Measurements from ENCODE around the gene GTPBP3.
"Not testable (repeated sequence)": the region's sequence is repeated elsewhere in the genome, so short reads cannot be mapped to it uniquely, and the experiment has no call there.

The GTPBP3 gene

DNA sequence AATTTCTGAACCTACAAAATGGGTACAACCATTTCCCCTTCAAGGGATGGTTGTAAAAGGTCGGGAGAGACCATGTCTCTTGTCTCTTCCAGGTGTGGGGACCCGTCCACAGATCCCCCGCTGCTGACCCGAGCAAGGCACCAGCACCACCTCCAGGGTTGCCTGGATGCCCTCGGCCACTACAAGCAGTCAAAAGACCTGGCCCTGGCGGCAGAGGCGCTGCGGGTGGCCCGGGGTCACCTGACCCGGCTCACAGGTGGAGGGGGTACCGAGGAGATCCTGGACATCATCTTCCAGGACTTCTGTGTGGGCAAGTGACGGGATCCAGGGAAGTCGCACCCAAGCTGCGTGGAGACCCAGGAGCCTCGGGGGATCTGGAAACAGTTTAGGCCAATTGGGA, 4.0 kb downstream of the GTPBP3 start:
- DNase-seq (ENCODE audit: low read depth in 2 of 2) = no peak

DNA sequence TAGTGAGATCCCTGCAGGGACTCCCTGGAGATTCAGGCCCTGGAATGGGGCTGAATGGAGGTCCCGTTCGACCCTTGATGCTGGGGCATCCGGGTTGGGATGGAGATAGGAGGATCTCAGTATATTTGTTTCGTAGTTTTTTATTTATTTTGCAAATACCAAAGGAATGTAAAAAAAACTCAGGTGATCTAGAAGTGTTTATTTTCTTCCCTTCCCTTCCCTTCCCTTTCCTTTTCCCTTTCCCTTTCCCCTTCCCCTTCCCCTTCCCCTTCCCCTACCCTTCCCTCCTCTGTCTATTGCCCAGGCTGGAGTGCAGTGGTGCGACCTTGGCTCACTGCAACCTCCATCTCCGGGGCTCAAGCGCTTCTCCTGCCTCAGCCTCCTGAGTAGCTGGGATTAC, 4.5 kb downstream of the GTPBP3 start:
- no peak for DNase-seq (ENCODE audit: low read depth in 2 of 2)

DNA sequence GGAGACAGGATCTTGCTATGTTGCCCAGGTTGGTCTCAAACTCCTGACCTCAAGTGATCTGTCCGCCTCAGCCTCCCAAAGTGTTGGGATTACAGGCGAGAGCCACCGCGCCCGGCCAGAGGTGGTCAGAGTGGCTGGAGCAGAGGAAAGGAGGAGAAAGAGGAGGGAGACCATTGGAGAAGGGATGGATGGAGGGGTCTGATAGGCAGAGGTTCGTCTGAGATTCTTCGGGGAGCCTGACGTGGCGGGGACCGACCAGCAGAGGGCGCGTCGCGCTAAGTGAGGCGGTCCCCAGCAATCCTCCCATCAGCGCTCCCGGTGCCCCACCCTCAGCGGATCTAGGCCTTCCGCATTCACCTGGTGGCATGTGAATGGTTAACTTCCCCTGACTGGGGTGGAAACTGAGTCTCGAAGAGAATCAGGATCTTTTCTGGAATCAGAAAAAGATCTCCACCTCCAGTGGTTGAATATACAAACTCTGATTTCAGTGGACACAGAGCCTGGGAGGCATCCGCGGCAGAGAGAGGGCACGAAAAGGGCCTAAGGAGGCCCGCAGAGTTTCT, 8.8 kb downstream of the GTPBP3 start:
- DNase-seq (ENCODE audit: low read depth in 2 of 2) = peak; percentile 64 to 73

DNA sequence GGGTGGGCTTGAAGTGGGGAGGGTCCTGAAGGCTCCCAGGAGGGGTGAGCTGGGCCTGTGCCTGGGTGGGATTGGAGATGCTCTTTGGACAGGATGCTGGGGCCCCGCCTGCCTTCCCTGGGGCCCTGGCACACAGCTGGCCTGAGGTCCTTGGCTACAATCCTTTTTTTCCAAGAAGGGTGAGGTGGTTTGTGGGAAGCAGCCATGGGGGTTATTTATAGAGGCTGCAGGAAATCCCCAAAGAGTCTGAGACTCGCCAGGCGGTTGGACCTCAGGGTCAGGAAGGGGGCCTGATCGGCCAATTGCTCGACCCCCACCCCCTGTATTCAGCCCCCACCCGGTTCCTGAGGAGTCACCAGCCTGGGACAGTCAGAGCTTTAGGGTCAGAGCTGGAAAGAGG, 10.0 kb downstream of the GTPBP3 start:
- DNase-seq (ENCODE audit: low read depth in 2 of 2) = no peak

DNA sequence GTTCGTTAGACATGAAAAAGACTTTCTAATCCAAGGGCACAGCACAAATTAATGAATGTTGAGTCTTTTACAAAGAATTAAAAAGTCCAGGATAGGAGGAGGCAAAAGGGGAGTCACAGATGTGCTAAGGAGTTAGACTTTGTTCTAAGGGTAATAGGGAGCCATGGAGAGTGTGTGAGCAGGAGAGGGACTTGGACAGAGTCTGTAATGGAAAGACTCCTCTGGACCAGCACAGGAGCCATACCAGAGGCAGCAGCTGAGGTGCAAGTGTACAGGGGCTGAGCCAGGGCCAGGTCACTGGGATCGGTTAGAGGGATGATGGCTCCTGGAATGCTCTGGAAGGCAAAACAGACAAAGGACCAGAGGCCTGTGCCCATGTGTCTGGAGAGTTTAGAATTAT, 10.5 kb downstream of the GTPBP3 start:
- DNase-seq (ENCODE audit: low read depth in 2 of 2) = no peak

DNA sequence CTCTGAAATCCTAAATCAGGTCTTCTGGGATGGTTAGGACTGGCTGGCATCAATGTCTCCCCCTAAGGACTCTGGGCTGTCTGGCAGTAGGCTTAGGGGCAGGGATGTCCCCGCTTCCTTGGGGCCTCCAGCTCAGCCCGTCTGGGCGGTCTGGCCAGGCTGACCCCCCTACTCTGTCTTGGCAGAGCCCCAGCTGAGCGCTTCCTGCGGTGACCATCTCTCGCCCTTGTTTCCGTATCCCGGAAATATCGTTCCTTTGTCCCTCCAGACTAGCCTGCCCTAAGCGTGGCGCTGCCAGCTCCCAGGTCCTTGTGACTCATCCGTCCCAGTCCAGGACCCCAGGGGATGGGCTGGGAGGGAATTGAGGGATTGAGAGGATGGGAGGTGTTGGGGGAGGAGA, 11.3 kb downstream of the GTPBP3 start:
- DNase-seq (ENCODE audit: low read depth in 2 of 2) = no peak

DNA sequence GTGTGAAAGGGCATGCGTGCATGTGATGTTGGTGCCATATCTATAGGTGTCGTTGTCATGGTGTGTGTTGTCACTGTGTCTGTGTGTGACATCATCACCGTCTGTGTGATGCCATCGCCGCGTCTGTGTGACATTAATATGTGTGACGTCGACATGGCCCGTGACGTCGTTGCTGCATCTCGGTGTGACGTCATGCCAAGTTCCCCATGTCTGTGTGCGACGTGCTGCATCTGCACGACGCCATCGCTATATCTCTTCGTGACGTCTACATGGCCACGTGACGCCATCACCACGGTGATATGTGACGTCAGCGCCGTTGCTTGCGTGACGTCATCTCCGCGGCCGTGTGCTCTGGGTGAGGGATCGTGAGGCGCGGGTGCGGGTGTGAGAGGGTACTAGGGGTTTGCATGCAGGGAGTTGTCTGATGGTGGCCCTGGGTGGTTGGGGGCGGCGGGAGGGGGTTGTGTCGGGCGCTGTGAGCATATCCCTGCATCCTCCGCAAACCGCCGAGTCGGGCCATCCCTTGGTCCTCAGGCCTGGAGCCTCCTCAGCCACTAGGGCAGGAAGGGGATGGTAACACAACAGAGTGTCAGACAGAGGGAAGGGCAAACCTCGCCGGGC, 14.6 kb downstream of the GTPBP3 start:
- no peak for DNase-seq (ENCODE audit: low read depth in 2 of 2)

GRCh38 chr19:17352608-17353280, 15.4 kb downstream of the GTPBP3 start:
- DNase-seq (ENCODE audit: low read depth in 2 of 2) = no peak

DNA sequence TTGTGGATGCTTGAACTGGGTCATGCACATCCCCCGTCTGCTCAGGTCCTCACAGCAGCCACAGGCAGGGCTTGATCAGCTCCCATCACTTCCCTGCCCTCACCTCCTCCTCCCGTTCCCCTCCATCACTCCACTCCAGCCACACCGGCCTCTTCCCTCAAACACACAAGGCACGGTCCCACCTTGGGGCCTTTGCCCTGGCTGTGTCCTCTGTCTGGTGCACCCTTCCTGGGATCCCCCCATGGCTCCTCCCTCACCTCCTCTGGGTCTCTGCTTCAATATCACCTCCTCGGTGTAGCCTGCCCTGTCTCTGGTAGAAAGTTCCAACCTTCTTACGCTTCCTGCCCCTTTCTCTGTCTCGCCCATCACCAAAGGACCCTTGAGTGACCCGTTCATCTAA, 16.0 kb downstream of the GTPBP3 start:
- no peak for DNase-seq (ENCODE audit: low read depth in 2 of 2)

- DNase-seq (ENCODE audit: low read depth in 2 of 2) = no peak
Measured at GRCh38 chr19:17357078-17357666, 19.8 kb downstream of the GTPBP3 start.

DNA sequence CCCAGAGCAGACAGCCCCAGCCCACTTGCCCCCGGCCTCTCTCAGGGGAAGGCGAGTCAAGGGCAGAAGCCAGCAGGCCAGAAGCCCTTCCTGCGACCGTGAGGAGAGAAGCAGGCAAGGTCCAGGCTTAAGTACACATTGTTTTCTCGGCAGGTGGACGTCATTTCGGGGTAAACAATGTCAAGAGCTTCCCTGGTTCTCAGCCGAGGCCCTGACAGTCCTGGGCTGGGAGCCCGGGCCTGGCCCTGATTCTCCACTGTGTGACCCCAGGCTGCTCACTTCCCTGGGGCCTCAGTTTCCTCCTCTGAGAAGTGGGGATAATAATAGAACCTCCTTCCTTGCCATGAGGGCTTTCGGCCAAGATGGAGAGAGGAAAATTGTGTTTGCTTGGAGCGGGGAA, 20.4 kb downstream of the GTPBP3 start:
- no peak for DNase-seq (ENCODE audit: low read depth in 2 of 2)

DNA sequence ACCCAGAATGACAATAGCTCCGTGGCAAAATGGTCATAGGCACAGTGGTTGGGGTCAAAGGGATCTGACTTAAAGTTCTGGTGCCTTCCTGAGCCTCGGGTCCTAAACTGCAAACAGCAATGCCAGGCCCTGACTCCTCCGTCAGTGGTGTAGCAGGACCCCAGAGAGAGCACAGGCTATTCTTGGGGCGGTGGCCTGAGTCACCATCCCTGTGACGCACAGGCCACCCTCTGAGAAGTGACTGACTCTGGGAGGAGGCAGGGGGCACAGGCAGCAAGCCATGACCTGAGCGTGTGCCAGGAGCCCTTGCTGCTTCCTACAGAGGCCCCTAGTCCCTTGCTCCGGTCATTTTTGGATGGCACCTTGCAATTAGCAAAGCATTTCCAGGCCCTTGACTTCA, 21.0 kb downstream of the GTPBP3 start:
- no peak for DNase-seq (ENCODE audit: low read depth in 2 of 2)

GRCh38 chr19:17359905-17360800, 22.8 kb downstream of the GTPBP3 start:
- no peak for DNase-seq (ENCODE audit: low read depth in 2 of 2)

DNA sequence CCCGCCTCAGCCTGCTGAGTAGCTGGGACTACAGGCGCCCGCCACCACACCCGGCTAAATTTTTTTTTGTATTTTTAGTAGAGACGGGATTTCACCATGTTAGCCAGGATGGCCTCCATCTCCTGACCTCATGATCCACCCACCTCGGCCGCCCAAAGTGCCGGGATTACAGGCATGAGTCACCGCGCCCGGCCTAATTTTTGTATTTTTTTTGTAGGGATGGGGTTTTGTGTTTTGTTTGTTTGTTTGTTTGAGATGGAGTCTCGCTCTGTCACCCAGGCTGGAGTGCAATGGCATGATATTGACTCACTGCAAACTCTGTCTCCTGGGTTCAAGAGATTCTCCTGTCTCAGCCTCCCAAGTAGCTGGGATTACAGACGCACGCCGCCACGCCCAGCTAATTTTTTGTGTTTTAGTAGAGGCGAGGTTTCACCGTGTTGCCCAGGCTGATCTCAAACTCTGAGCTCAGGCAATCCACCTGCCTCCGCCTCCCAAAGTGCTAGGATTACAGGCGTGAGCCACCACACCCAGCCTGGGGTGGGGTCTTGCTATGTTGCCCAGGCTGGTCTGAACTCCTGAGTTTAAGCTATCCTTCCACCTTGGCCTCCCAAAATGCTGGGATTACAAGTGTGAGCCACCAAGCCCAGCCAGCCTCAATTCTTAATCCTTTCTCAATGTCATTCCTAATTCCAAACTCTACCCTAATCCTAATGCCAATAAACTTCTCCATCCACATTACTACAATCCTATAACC, 26.7 kb downstream of the GTPBP3 start:
- DNase-seq (ENCODE audit: low read depth in 2 of 2) = not testable (repeated sequence)

DNA sequence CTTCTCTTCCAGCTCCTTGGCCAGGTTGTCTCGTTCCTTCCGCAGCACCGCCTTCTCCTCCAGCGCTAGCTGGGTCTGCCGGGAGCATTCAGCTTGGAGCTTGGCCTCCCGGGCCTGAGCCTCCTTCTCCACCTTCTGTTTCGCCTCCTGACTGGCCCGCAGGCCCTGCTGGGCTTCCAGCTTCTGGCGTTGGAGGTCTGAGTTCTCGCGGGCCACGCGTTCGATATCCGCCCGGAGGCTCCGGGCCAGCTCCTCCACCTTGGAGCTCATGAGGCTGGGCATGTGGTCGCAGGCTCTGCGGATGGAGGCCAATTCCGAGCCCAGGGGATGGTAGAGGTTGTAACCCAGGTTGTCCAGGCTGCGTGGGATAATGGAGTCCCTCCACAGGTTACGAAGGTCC, 28.0 kb downstream of the GTPBP3 start:
- DNase-seq (ENCODE audit: low read depth in 2 of 2) = no peak

DNA sequence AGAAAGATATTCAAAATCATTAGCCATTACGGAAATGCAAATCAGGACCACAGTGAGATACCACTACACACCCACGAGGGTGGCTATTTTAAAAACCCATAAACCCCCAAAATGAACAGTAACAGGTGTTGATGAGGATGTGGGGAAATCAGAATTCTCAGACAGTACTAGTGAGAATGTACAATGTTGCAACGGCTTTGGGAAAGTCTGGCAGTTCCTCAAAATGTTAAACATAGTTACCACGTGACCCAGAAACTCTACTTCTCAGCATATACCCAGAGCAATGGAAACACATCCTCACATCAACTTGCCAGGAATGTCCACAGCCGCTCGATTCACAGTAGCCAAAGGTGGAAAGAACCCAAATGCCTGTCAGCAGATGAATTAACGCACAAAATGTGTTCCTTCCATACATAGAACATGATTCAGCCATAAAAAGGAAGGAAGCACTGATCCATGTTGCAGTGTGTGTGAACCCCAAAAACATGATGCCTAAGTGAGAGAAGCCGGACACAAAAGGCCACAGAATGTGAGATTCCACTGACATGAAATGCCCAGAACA, 32.8 kb downstream of the GTPBP3 start:
- DNase-seq (ENCODE audit: low read depth in 2 of 2) = no peak

- no peak for DNase-seq (ENCODE audit: low read depth in 2 of 2)
Measured at GRCh38 chr19:17376935-17377600, 39.7 kb downstream of the GTPBP3 start, which contains the start of gene PLVAP. Gene PLVAP (minus strand): TSS chr19:17377342. CDS start chr19:17377288, 54 bp downstream.

DNA sequence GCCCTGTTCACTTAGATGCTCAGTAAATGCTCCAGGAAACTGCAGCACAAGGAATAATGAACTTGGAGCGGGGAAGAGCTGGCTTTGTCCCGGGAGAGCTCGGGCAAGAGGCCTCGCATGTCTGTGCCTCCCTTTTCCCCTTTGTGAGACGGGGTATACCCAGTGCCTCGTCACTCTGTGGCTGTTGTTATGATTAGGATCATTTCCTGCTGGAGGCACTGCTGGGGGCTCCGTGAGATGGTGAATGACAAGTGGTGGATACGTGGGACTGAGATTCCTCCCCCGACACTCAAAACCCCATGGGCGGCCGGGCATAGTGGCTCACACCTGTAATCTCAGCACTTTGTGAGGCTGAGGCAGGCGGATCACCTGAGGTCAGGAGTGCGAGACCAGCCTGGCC, 40.9 kb downstream of the GTPBP3 start:
- DNase-seq (ENCODE audit: low read depth in 2 of 2) = no peak

- DNase-seq (ENCODE audit: low read depth in 2 of 2) = no peak
Measured at GRCh38 chr19:17379221-17379631, 41.9 kb downstream of the GTPBP3 start.

- DNase-seq (ENCODE audit: low read depth in 2 of 2) = no peak
Measured at GRCh38 chr19:17380426-17381138, 43.2 kb downstream of the GTPBP3 start.

All from stimulated activated CD8-positive, alpha-beta memory T cell treated with anti-CD3 and anti-CD28 coated beads, Interleukin-2, amount 100 ng/mL, for 48 hours (primary cell).